Activated CD4-positive, alpha-beta T cell treated with anti-CD3 and anti-CD28 coated beads, Interleukin-2, amount 50 U/mL, for 4 hours (primary cell): ENCODE measurements around the gene IFI30.
"Not testable (repeated sequence)": the region's sequence is repeated elsewhere in the genome, so short reads cannot be mapped to it uniquely, and the experiment has no call there.

ENCODE experiments used
- DNase-seq, 2 experiments: peaks; one replicate each; pipeline ENCODE4 v3.0.0-alpha.2; 2020

The IFI30 gene

GRCh38 chr19:18152817-18153555, 20.6 kb upstream of the IFI30 start, which contains the start of gene PIK3R2:
PIK3R2 (plus strand) TSS chr19:18153163; CDS start chr19:18155880, 2,717 bp downstream.
- peak; percentile 99 for DNase-seq

- no peak for DNase-seq
Measured at GRCh38 chr19:18153556-18154134, 20.0 kb upstream of the IFI30 start.

GRCh38 chr19:18155095-18156087, 18.2 kb upstream of the IFI30 start:
- DNase-seq = no peak

GRCh38 chr19:18156268-18156667, 17.3 kb upstream of the IFI30 start:
- no peak for DNase-seq

GRCh38 chr19:18156841-18157464, 16.7 kb upstream of the IFI30 start:
- DNase-seq = no peak

GRCh38 chr19:18157465-18158063, 16.0 kb upstream of the IFI30 start:
- no peak for DNase-seq

- DNase-seq = no peak
Measured at GRCh38 chr19:18158467-18158866, 15.1 kb upstream of the IFI30 start.

- not testable (repeated sequence) for DNase-seq
Measured at GRCh38 chr19:18159059-18159616, 14.5 kb upstream of the IFI30 start.

- no peak for DNase-seq
Measured at GRCh38 chr19:18159810-18160209, 13.8 kb upstream of the IFI30 start.

- DNase-seq = no peak
Measured at GRCh38 chr19:18160493-18160970, 13.1 kb upstream of the IFI30 start.

- DNase-seq = peak; percentile 67 to 68
Measured at GRCh38 chr19:18160971-18161635, 12.5 kb upstream of the IFI30 start.

- no peak for DNase-seq
Measured at GRCh38 chr19:18161636-18162002, 12.0 kb upstream of the IFI30 start.

GRCh38 chr19:18164072-18164471, 9.5 kb upstream of the IFI30 start:
- DNase-seq = no peak

- no peak for DNase-seq
Measured at GRCh38 chr19:18165794-18166544, 7.6 kb upstream of the IFI30 start.

- DNase-seq = no peak
Measured at GRCh38 chr19:18167011-18167410, 6.6 kb upstream of the IFI30 start.

GRCh38 chr19:18167975-18168645, 5.5 kb upstream of the IFI30 start:
- peak; percentile 46 to 59 for DNase-seq

- DNase-seq = no peak
Measured at GRCh38 chr19:18168673-18169381, 4.8 kb upstream of the IFI30 start.

- DNase-seq = no peak
Measured at GRCh38 chr19:18170714-18171255, 2.8 kb upstream of the IFI30 start.
